Urinary bladder (tissue), 4 donors: ENCODE results near the gene LSM3. TPM values are rescaled to one million over a fixed set of nuclear protein-coding genes. Genes with fewer than 3 reads are reported as not detected.

Source experiments
- DNase-seq: peaks from one replicate; pipeline ENCODE4 v3.0.0-alpha.2; 2015; ENCODE audit errors: extremely low spot score
- H3K27ac ChIP-seq: one replicate; pipeline ENCODE4 v1.5.1; 2013; ENCODE audit warnings: low read depth, mild to moderate bottlenecking, moderate library complexity
- H3K36me3 ChIP-seq: one replicate; pipeline ENCODE4 v1.6.1; 2013; ENCODE audit warnings: mild to moderate bottlenecking, moderate library complexity; ENCODE audit not compliant: insufficient read depth
- H3K4me1 ChIP-seq: one replicate; pipeline ENCODE4 v1.6.1; 2013; ENCODE audit warnings: mild to moderate bottlenecking, moderate library complexity; ENCODE audit not compliant: insufficient read depth
- H3K4me3 ChIP-seq: one replicate; pipeline ENCODE4 v1.5.1; 2013; ENCODE audit warnings: low read depth, low read length
- WGBS: extraction: QIAGEN DNeasy Blood & Tissue Kit; methylation state at CpG from one replicate; pipeline ENCODE4 v1.1.7; 2013; 5-methylcytosine and 5-hydroxymethylcytosine counted together
- polyA plus RNA-seq: library from polyadenylated mRNA; stranded (reverse); fragments of 200-250 nt; gene quantifications from one replicate; pipeline ENCODE4 v1.2.3, GENCODE V29; 2013
- total RNA-seq: library from RNA; depleted of rRNA; stranded (reverse); fragments of >200 nt; gene quantifications from one replicate; pipeline ENCODE4 v1.2.3, GENCODE V29; 2014
- donor health status: healthy with polysubstance abuse.
- donor health status: healthy.

LSM3 gene
- total and polyA plus RNA-seq, 2 donors = 12.2 to 13.0 TPM

DNA sequence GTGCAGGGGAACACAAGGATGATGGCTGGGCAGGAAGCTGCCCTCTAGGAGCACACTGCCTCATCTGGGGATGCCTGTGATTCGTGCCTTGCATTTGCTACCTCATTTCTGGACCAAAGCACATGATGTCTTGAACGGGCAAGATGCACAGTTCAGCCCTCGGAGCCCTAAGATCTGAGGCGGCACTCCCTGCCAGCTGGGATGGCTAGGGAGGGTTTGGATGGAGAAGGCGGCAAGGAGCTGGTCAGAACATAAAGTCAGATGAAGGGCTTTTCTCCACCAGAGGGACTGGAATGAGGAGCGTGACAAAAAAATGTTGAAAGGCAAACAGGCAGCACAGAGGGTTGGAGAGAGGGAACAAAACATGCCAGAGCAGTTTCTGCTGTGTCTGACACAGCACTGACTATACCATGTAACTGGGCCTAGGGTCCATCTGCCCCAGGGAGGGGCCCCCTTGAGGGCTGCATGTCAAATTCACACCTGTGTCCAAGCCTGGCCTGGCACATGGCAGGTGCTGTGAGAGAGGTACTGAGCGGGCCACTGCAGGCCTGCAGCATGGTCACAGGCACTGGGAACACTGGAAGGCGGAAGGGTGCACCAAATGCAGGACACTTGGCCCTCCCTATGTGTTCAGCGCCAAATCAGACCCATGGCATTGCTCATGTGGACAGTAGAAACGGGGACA, 32.1 kb upstream of the LSM3 start:
- WGBS = 88% methylated on average over 10 of the region's 10 CpGs
- Histone ChIP-seq H3K27ac (no peak overlapping the region), H3K4me1 (no peaks in the 10 kb centered on the region), H3K4me3 (no peak overlapping the region), H3K36me3 (peaks cover 3% of the 10 kb centered on the region)
- no peak for DNase-seq

DNA sequence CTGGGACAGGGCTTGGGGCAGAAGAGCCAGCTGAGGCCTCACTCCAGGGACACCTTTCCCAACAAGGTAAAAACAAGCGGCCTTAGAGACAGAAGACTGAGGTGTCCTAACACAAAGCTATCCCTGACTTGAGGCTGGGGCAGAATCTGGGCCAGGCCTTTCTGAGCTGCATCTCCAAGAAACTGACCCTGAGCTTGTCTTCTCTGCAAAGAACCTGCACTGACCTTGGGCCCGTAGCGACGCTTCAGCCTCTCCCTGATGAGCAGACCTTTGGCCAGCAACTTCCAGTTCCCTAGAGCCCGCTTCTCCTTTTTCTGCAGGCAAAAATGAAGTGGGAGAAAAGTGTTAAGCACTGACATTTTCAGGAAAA, 31.6 kb upstream of the LSM3 start:
- no peak for DNase-seq

GRCh38 chr3:14147617-14148016, 31.0 kb upstream of the LSM3 start:
- Histone ChIP-seq H3K4me3 (no peak overlapping the region), H3K27ac (no peak overlapping the region), H3K36me3 (peaks cover 3% of the 10 kb centered on the region), H3K4me1 (no peaks in the 10 kb centered on the region)
- no peak for DNase-seq
- 88% methylated on average over 12 of the region's 12 CpGs for WGBS

More for the DNA sequence above, 31.6 kb upstream of the LSM3 start:
- H3K4me1 ChIP-seq = no peaks in the 10 kb centered on the region
- peaks cover 3% of the 10 kb centered on the region for H3K36me3 ChIP-seq
- WGBS = 93% methylated on average over 5 of the region's 5 CpGs
- no peak overlapping the region for H3K27ac ChIP-seq
- no peak overlapping the region for H3K4me3 ChIP-seq

DNA sequence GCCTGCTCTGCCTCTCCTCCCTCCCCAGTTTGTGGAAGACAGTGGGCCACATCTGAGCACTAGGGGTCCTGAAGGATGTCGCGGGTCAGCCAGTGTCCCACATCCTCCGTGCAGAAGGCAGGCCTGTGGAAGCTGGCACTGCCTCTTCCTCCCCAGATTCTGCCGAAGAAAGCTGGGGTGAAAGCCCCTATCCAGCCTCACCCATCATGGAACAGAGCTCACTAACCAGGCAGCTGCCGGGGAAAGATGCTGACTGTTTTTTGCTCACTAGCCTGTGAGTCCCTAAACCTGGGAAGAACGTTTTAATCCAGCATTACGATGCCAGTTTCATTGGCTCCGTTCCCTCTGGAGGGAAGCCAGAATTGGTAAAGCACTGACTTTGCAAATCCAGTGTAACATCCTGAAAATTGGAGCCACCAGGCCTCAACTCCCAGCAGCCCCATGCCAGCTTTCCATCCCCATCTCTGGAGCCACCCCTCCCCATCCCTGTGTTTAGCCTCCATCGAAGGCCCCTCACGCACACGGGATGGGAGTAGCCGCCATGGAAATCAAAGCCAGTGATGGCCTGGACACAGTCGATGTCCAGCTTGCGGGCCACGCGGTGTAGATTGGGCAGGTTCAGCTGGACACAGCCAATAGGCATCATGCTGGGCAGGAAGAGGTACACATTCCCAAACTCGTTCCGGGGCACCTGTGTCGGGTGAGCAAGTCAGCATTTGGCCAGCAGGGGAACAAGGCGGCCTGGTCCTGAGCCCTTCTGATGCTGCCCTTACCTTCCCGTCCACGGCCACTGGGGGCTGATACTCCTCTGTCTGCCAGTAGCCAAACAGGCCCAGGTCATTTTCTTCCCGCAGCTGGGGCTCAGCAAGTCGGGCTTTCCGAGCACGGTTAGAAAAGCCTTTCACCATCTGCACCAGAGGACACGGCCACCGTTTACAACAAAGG, 30.3 kb upstream of the LSM3 start:
- Histone ChIP-seq H3K27ac (no peak overlapping the region), H3K4me3 (no peak overlapping the region), H3K4me1 (no peaks in the 10 kb centered on the region), H3K36me3 (peaks cover 3% of the 10 kb centered on the region)
- 83% methylated on average over 28 of the region's 28 CpGs for whole genome bisulfite sequencing
- no peak for DNase-seq

DNA sequence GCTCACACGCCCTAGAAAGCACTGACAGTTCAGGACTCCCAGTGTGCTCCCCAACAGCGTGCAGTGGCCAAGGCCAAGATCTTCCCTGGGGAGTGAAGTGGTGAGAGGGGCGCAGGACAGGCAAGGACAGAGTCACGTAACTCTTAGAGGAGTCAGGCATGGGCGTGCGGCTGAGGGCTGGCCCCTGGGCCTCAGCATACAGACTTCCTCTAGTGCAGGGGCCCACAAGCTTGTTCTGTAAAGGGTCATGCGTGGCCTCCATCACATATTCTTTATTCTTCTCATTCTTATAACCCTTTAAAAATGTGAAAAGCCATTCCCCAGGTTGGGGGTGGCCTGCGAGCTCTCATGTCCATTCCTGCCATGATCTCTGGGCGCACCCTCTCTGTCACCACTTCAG, 28.5 kb upstream of the LSM3 start:
- WGBS = 96% methylated on average over 9 of the region's 9 CpGs
- Histone ChIP-seq H3K27ac (no peak overlapping the region), H3K4me3 (no peak overlapping the region), H3K36me3 (peaks cover 3% of the 10 kb centered on the region), H3K4me1 (no peaks in the 10 kb centered on the region)
- DNase-seq = no peak

DNA sequence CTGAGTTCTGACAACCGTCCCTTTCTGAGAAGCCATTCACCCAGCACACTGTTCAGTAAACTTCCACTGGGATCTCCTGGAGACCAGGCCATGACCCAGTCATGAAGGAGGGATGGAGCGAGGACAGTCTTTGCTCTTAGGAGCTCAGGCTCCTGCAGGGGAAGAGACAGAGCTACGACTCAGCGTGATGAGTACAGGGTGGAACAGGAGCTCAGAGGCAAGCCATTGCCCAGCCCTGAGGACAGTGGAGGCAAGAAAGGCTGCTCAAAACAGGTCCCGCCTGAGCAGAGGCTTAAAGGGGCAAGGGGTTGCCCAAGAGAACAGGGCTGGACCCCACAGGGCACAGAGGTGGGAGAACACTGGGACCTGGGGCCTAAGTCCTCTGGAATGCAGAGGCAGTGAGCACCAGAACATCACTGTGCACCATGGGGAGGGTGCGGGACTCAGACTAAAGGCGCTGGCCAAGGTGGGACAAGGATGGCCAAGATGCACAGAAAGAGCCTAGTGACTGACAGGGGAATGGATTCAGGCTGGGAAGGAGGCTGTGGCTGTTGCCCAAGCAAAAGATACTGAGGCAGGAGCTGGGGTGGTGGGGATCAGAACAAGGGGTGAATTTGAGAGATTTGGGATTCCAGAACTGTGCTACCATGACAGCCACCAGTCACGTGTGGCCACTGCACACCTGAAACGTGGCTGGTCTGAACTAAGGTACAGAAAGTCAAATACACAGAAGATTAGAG, 28.0 kb upstream of the LSM3 start:
- DNase-seq = no peak
- no peak overlapping the region for H3K4me3 ChIP-seq
- no peak overlapping the region for H3K27ac ChIP-seq
- WGBS = 96% methylated on average over 9 of the region's 9 CpGs
- H3K4me1 ChIP-seq = no peaks in the 10 kb centered on the region
- peaks cover 3% of the 10 kb centered on the region for H3K36me3 ChIP-seq

DNA sequence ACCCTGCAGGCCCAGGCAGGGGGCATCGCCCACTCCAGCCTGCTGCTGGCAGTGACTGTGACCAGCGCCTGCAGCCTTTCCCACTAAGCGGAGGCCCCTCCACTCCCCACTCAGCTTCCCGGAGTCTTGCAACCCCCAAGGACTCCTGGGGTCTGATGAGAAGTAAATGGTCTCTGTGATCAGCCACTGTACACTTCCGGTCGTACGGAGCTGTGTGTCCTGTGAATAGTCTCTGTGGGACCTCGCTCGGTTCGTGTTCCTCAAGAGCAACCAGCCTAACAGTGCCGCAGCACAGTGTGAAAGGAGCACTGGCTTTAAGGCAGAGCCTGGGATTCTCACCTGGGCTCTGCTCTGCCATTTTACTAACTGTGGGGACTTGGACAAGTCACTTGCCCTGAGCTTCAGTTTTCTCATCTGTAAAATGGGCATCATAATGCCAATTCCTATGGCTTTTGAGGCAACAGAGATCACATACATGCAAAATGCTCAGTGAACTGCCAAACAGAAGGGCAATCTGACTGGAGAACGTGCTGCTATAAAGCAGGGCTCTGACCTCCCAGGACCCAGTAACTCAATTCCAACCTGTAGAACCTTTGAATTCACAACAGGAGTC, 27.0 kb upstream of the LSM3 start:
- 91% methylated on average over 12 of the region's 12 CpGs for WGBS
- no peak for DNase-seq

DNA sequence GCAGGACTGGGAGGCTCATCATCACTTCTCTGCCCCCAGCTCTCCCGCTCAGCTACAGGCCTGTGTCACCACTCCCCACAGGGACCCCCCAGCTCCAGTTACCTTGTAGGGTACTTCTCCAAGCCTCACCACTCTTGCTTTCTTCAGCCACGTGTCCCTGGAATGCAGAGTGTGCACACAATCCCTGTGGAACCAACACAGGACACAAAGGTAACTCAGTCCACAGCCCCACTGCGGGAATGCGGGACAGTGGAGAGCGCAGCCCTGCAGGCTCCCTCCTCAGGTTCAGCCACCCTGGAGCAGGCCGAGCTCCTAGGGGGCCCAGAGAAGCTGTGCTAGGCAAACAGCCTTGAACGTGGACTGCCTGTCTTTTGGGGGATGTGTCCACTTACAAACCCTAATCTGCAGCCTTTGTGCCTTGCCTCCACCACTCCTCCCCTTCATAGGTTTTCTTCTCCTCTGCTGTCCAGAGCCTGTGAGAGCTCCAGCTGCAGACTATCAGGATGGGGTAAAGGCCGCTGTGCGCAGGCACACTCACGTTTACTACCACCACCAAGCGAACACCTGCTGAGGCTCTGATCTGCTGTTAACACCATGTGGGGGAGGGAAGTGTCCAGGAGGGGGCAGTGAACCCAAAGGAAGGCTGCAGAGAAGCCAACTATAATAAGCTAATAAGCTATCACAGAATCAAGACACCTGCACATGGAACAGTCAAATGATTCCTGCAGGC, 26.2 kb upstream of the LSM3 start:
- Histone ChIP-seq H3K36me3 (no peaks in the 10 kb centered on the region), H3K4me3 (no peak overlapping the region), H3K4me1 (no peaks in the 10 kb centered on the region), H3K27ac (no peak overlapping the region)
- no peak for DNase-seq
- 85% methylated on average over 11 of the region's 11 CpGs for WGBS

More for the DNA sequence above, 27.0 kb upstream of the LSM3 start:
- Histone ChIP-seq H3K4me3 (no peak overlapping the region), H3K36me3 (no peaks in the 10 kb centered on the region), H3K4me1 (no peaks in the 10 kb centered on the region), H3K27ac (no peak overlapping the region)

GRCh38 chr3:14152963-14153355, 25.7 kb upstream of the LSM3 start:
- H3K4me1 ChIP-seq = no peaks in the 10 kb centered on the region
- 89% methylated on average over 4 of the region's 4 CpGs for WGBS
- no peaks in the 10 kb centered on the region for H3K36me3 ChIP-seq
- no peak overlapping the region for H3K27ac ChIP-seq
- no peak for DNase-seq
- no peak overlapping the region for H3K4me3 ChIP-seq

- WGBS = 91% methylated on average over 6 of the region's 6 CpGs
- Histone ChIP-seq H3K4me3 (no peak overlapping the region), H3K36me3 (no peaks in the 10 kb centered on the region), H3K4me1 (no peaks in the 10 kb centered on the region), H3K27ac (no peak overlapping the region)
- DNase-seq = no peak
Measured at GRCh38 chr3:14153663-14154062, 25.0 kb upstream of the LSM3 start.

- Histone ChIP-seq H3K4me3 (no peak overlapping the region), H3K27ac (no peak overlapping the region), H3K4me1 (no peaks in the 10 kb centered on the region), H3K36me3 (no peaks in the 10 kb centered on the region)
- 90% methylated on average over 5 of the region's 5 CpGs for WGBS
- DNase-seq = no peak
Measured at GRCh38 chr3:14154276-14154675, 24.3 kb upstream of the LSM3 start.

DNA sequence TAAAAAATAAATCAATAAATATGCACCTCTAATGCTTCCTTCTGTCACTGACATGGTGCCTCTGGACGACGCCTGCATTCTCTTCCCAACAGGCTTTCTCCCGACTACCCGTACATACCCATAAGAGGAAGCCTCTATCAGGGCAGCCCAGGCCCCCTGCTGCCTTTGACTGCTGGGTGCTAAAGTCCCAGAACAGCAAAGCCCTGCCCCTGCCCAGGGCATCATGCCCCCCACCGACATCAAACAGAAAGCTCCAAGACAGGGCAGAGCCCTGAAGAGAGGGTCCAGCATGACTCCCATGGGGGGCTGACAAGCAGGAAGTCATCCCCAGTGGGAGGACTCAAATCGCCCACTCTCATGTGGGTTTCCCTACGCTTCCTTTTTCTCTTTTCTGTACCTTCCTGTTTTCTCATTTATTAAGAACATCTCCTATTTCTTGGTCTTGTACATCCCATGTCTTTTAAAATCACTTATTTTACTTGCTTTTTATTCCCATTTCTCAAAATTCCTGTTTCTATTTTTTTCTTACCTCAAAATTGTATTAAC, 23.6 kb upstream of the LSM3 start:
- WGBS = 92% methylated on average over 7 of the region's 7 CpGs
- no peak overlapping the region for H3K4me3 ChIP-seq
- H3K36me3 ChIP-seq = no peaks in the 10 kb centered on the region
- DNase-seq = no peak
- no peak overlapping the region for H3K27ac ChIP-seq
- no peaks in the 10 kb centered on the region for H3K4me1 ChIP-seq

DNA sequence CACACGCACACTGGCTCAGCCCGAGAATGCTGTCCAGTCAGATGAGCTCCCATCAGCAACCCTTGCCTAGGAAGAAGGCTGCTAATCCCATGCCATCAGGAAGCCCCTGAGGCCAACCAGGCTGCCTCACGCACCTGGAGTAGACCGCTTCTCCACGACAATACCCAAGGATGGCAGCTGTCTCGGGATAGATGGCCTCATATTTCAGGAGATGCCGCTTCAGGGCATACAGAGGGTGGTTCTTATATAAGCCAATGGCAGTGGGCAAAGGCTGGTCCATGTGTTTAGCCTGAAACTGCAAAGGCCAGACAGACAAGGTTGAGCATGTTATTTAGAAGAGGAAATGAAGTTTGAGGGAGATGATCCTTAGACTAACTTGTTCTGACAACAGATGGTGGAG, 22.4 kb upstream of the LSM3 start:
- DNase-seq = no peak
- 97% methylated on average over 7 of the region's 7 CpGs for WGBS
- no peaks in the 10 kb centered on the region for H3K36me3 ChIP-seq
- no peak overlapping the region for H3K27ac ChIP-seq
- no peaks in the 10 kb centered on the region for H3K4me1 ChIP-seq
- no peak overlapping the region for H3K4me3 ChIP-seq
